Stimulated activated CD4-positive, alpha-beta T cell treated with anti-CD3 and anti-CD28 coated beads, TNF-alpha, amount 100 ng/mL, for 4 hours (primary cell): ENCODE measurements around the gene SLC25A52.
"Not testable (repeated sequence)": the region's sequence is repeated elsewhere in the genome, so short reads cannot be mapped to it uniquely, and the experiment has no call there.

Source experiments
- DNase-seq, 3 experiments: peaks; one replicate each; pipeline ENCODE4 v3.0.0-alpha.2; 2020; ENCODE audit warnings: low read depth in 3 of 3

The SLC25A52 gene

DNA sequence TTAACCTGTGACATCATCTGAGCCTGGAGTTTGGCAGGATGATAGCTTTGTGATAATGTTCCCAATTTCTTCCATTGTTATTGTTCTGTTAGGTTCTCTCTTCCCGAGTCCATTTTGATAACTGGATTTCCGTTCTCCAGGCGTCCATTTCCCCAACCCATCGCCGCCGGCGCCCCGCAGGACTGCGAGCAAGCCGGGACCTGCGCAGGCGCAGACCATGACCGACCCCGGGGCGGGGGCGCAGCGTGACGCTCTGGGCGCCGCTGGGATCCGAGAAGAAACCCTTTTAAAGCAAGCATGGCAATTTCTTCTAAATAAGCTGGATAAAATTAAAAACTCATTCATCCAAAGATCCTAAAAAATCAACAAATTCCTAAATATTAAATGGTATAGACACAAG, at the start of gene SLC25A52:
Gene SLC25A52, minus strand, starts transcription at position 186 of the 400 bp plus-strand sequence. CDS start 219 bp downstream, outside the sequence.
- DNase-seq, result no peak

DNA sequence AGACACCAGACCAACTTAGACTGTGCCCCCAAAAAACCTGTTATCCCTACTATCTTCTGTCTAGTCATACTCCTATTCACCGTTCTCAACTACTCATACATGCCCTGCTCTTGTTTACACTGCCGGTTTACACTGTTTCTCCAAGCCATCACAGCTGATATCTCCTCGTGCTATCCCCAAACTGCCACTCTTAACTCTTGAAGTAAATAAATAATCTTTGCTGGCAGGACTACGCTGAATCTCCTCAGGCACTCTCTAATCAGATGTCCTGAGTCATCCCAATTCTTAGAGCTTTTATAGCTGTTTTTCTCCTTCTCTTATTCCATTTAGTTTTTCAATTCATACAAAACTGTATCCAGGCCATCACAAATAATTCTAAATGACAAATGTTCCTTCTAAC, 48.4 kb upstream of the SLC25A52 start:
- DNase-seq, result not testable (repeated sequence)

DNA sequence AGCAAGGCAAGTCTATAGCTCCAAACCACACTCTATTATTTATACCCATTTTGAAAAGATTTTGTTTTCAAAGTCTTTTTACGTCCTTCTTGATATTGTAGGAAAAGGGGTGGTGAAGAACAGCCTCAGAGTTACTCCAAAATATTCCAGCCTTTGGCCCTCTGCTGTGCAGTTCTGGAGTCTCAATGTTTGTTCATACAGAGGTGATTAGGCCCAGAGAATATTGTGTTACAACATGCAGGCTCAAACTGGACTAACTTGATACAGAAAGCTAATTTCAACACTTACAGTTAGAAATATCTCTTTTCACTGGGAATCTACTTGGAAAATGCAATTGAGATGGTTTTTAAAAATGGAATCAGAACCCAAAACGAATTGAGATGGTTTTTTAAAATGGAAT, 40.4 kb upstream of the SLC25A52 start:
- no peak for DNase-seq

GRCh38 chr18:31799257-31799656, 38.6 kb upstream of the SLC25A52 start:
- not testable (repeated sequence) for DNase-seq

DNA sequence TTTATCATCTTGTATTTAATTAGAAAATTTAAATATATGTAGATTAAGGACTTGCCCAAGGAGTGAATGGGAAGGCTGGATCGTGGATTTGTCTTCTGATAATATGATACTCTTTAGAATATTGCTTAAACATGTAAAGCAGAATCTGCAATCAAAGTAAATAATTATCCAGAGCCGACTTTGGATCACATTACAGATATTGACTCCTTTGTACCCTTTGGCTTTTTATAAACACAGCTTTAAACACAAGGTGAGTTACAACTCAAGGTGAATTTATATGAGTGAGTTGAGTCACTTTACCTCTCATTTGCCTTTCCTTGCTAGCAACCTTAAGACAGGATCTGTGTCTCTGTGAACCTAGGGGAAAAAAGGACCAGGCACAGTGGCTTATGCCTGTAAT, 37.7 kb upstream of the SLC25A52 start:
- no peak for DNase-seq

GRCh38 chr18:31795747-31796146, 35.1 kb upstream of the SLC25A52 start:
- no peak for DNase-seq

GRCh38 chr18:31793531-31793930, 32.9 kb upstream of the SLC25A52 start:
- DNase-seq, result no peak

DNA sequence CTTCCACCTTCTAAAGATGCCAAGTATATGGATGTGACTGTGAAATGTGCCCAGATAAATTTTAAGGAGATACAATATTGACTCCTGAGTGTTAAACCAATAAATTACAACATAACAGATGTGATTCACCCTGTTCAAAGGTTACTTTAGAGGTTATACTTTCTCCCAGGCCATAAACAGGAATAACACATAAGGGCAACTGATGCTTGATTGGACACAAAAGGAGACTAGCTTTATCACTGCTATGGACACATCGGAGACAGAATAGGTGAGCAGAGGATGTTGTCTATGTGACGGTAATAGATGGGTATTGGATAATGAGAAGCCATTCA, 31.9 kb upstream of the SLC25A52 start:
- no peak for DNase-seq

DNA sequence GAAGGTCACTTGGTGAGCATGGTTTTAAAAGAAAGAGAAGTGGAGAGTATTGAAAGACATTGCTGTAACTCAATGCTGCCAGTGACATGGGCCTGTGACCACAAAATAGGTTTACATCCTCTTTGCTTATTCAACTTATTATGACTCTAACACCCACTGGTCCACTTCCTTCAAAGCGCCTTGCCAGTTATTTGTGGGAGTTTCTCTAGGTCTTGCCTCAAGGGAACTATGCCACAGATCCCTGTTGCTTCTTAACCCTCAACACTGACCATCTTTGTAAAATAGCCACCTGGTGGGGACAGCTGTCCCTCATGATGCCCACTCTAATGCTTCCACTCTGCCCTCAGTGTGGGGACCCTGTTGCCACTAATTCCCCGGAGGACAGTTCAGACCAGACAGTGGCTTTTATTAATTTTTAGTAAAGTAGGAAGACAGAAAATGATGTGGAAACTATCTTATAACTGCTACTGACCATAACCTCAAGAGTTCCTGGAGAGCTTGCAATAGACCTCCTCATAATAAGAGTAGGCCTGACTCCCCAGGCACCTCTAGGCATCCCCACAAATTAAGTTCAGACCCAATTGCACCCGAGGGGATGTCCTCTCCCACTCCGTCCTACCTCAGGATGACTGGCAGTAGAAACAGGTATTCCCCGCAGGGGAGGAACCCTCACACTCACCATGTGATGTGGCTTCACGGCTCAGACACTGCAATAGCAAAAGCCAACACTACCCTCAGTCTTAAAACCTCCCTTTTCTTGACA, 31.3 kb upstream of the SLC25A52 start:
- no peak for DNase-seq

DNA sequence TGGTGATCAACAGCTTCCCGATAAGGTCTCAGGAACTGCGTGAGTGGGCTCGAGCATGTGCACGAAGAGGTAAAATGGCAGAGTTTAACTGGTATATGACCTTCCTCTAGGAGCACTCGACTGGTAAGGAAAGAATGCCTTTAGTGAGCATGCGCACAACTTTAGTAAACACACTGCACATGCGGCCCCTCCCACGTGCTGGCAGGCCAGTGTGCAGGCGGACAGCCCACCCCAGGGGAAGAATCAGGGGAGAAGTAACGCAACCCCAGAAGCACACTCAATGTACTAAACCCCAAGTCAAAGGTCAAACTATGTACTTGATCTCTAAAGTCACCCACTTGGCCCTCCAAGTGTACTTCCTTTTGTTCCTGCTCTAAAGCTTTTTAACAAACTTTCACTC, 28.7 kb upstream of the SLC25A52 start:
- DNase-seq, result no peak

DNA sequence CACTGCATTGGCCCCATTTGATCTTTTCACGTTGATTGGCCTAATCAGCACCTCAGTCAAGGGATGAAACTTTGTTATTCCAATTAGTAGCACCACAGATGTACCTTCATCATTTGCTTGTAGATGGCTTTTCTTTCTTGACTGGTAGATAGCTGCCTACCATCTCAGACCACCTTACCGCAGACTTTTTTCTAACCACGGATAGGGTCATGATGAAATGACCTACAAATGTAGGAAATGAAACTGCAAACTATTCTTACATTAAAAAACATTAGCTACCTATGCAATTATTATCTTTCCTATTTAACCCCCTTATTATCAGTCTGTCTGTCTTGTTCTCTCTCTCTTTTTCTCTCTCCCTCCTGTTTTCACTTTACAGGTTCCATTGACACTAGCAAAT, 22.4 kb upstream of the SLC25A52 start:
- DNase-seq, result no peak

DNA sequence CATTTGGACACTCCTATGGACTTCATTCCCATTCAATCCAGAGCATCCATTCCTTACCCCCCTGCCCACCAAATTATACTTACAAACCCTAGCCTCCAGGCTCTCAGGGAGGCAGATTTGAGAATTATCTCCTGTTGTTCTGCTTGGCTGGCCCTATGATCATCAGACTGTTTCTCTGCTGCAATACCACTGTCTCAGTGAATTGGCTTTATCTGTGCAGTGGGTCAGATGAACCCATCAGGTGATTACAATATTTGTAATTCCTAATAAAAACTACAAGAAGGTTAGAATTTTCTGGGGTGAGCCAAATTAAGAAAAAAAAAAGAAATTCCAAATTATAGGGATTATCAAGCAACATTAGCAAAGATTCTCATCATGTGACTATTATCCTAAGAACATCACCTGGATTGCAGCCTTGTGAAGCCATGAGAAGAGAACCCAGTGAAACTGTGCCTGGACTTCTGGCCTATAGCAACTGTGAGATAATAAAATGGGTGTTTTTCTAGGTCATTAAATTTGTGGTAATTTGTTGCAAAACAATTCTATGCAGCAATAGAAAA, 17.8 kb upstream of the SLC25A52 start:
- no peak for DNase-seq

- no peak for DNase-seq
These were observed 15.4 kb upstream of the SLC25A52 start for GRCh38 chr18:31776093-31776492.

- no peak for DNase-seq
These were observed 14.3 kb upstream of the SLC25A52 start for GRCh38 chr18:31774962-31775361.

- DNase-seq, result no peak
These were observed 13.8 kb upstream of the SLC25A52 start for GRCh38 chr18:31774477-31774785.

DNA sequence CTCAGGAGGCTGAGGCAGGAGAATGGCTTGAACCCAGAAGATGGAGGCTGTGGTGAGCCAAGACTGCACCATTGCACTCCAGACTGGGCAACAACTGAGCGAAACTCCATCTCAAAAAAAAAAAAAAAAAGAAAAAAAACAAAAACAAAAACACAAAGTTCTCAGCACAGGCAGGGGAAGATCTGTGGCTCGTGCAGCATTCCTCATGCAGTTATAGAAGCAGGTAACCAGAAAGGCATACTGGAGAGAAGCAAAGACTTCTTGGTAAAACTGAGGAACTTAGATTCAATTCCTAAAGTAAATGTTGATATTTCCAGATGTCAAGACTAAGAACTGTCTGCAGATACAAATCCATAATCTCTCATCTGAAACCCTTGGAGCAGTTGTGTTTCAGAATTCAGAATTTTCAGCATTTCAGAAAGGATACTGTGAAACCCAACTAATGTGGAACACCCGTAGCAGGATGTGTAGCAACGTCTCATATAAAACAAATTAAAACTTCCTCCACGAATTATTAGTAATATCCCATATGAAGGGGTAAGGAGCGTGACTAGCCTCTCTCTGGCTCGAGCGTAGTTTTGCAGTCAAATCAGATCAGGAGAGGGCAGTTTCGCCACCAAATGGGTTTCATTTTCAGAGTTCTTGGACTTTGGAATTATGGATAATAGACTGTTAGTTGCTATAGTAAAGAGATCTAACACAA, 13.2 kb upstream of the SLC25A52 start:
- no peak for DNase-seq

DNA sequence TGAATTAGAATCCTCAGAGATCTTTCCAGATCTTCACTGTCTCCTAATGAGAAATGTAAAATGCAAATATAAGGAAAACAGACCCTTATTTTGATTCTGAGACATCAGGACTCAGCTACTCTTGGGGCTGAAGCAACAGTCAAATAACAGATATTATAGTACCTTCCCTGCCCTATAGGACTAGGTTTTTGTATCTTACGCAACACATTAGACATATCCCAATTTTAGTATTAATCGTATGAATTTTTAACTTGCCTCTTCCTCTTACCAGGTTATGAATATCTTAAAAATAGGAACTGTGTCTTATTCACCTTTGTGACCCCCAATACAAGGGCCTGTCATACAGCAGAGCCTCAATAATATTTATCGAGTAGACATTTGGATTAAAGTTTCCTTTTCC, 12.0 kb upstream of the SLC25A52 start:
- no peak for DNase-seq

- no peak for DNase-seq
These were observed 10.4 kb downstream of the SLC25A52 start for GRCh38 chr18:31750273-31750672.

- DNase-seq, result no peak
These were observed 14.3 kb downstream of the SLC25A52 start for GRCh38 chr18:31746396-31746795.

DNA sequence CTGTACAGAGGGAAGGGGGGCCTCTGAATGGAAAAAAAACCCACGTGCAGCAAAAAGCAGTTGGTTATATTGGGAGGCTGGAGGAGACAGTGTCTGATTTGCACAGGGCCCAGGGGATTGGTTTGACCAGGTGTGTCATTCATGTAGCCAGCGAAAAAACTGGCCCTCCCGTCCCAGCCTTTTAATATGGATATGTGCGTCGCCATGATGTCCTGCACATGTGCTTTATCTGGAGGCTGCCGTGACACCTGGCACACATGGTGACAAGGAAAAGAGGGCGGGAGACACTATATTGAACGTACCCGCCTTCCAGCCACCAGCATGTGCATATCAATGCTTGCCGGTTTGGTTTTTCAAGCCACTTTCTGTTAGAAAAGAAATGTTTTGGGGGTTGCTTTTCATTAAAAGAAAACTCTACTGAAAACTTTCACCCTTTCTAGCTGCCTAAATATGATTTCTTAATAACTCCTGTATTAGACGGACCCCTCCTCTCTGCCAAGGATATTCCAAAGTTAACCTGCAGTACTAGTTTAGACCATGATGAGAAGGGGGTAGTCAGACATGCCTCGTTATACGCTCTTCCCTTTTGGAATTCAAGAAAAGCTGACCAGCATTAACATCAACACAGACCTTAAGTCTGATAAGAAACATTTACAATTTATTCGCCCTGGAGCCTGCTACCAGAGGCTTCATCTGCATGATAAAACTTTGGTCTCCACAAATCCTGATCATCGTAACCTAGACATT, 16.2 kb downstream of the SLC25A52 start:
- no peak for DNase-seq

- DNase-seq, result not testable (repeated sequence)
These were observed 17.1 kb downstream of the SLC25A52 start for GRCh38 chr18:31743600-31743999.

- DNase-seq, result peak in 2 of 3 experiments; percentile 13 to 33
These were observed 19.5 kb downstream of the SLC25A52 start for GRCh38 chr18:31741097-31741735.
